ENCODE data around the gene ELOVL5.
A peak's percentile ranks its signal among the peaks of the same experiment; 100 is the strongest.
"Not testable (repeated sequence)": the region's sequence is repeated elsewhere in the genome, so short reads cannot be mapped to it uniquely, and the experiment has no call there.

ELOVL5 gene

DNA sequence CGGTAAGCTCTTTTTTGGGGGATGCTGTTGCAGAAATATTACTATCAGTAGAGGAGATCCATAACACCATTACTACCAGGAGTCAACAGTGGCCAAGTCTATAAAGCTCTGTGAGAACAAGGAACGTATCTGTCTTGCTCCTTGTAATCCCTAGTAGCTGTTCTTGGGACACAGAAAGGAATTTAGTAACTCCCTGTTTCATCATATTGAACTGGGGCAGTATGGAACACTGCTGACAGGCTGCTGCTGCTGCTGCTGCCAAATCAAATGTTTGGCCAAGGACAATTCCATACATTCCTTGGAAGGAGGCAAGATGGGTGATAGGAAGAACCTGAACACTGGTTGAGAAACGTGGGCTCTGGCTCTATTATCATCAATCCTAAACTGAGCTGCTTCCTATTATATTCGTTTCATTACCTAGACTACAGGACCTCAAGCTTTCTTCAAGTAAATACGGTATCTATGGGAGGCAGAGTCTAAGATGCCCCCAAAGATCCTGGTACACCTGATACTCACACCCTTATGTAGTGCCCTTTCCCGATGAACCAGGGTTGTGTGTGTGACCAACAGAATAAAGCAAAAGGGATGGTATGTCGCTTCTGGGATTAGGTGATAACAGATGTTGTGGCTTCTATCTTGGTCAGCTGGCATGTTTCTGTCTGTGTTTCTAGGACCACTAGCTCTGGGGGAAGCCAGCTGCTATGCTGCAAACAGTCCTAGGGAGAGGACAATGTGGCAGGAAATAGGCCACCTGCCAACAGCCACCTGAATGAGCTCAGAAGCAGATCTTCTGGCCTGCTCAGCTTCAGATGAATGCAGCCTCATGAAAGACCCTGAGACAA, 39.5 kb downstream of the ELOVL5 start:
- TF ChIP-seq, protein P1, sequence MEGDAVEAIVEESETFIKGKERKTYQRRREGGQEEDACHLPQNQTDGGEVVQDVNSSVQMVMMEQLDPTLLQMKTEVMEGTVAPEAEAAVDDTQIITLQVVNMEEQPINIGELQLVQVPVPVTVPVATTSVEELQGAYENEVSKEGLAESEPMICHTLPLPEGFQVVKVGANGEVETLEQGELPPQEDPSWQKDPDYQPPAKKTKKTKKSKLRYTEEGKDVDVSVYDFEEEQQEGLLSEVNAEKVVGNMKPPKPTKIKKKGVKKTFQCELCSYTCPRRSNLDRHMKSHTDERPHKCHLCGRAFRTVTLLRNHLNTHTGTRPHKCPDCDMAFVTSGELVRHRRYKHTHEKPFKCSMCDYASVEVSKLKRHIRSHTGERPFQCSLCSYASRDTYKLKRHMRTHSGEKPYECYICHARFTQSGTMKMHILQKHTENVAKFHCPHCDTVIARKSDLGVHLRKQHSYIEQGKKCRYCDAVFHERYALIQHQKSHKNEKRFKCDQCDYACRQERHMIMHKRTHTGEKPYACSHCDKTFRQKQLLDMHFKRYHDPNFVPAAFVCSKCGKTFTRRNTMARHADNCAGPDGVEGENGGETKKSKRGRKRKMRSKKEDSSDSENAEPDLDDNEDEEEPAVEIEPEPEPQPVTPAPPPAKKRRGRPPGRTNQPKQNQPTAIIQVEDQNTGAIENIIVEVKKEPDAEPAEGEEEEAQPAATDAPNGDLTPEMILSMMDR (IDR thresholded peaks at IDR 0.05; ENCODE audit: low read length, missing control alignments) = no peak
- H3K4me3 ChIP-seq (replicated peaks; ENCODE audit: low read depth, low read length) = no peak overlapping the region
- peak; percentile 93 for DNase-seq (ENCODE audit: low read depth)

DNA sequence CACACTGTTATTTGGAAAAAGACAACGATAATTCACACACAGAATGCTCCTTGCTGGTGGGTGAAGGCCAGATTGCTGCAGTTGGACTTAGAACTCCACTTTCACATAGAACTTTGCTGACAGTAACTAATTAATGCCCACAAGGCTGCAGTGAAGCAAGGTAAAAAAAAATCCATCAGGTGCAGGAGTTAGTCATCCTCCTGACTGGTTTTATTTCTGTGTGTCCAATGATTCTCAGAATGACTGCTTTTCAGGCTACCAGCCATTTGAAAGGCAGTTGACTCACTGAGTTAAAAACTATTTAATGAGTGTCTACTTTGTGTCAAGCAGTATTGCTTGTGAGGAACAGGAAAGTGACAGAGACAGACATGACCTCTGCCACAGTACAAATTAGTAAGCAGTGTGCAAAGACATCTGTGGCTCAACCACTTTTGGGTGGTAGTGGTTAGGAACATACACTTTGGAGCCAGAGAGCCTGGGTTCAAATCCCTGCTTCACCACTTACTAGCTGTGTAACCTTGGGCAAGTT, 41.9 kb downstream of the ELOVL5 start:
- TF ChIP-seq, protein P1 (IDR thresholded peaks at IDR 0.05; ENCODE audit: low read length, missing control alignments) = no peak
- DNase-seq (ENCODE audit: low read depth) = no peak
- H3K4me3 ChIP-seq (replicated peaks; ENCODE audit: low read depth, low read length) = no peak overlapping the region

DNA sequence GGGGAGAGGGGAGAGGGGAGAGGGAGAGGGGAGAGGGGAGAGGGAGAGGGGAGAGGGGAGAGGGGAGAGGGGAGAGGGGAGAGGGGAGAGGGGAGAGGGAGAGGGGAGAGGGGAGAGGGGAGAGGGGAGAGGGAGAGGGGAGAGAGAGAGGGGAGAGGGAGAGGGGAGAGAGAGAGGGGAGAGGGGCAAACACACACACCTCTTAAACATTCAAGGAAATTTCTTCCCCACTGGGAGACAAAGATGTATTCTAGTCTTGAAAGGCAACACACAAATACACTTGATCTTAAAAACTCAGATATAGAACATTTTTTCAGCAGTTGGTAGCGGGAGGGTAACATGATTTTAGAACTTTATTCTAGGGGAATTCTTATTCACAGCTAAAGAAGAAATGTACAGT, 42.5 kb downstream of the ELOVL5 start:
- not testable (repeated sequence) for H3K4me3 ChIP-seq (replicated peaks; ENCODE audit: low read depth, low read length); DNase-seq (ENCODE audit: low read depth)

DNA sequence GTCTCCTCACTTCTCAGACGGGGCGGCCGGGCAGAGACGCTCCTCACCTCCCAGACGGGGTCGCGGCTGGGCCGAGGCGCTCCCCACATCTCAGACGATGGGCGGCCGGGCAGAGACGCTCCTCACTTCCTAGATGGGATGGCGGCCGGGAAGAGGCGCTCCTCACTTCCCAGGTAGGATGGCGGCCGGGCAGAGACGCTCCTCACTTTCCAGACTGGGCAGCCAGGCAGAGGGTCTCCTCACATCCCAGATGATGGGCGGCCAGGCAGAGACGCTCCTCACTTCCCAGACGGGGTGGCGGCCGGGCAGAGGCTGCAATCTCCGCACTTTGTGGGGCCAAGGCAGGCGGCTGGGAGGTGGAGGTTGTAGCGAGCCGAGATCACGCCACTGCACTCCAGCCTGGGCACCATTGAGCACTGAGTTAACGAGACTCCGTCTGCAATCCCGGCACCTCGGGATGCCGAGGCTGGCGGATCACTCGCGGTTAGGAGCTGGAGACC, 43.2 kb downstream of the ELOVL5 start:
- not testable (repeated sequence) for H3K4me3 ChIP-seq (replicated peaks; ENCODE audit: low read depth, low read length); DNase-seq (ENCODE audit: low read depth)

DNA sequence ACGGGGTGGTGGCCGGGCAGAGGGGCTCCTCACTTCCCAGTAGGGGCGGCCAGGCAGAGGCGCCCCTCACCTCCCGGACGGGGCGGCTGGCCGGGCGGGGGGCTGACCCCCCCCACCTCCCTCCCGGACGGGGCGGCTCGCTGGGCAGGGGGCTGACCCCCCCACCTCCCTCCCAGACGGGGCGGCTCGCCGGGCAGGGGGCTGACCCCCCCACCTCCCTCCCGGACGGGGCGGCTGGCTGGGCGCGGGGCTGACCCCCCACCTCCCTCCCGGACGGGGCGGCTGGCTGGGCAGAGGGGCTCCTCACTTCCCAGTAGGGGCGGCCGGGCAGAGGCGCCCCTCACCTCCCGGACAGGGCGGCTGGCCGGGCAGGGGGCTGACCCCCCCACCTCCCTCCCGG, 43.8 kb downstream of the ELOVL5 start:
- H3K4me3 ChIP-seq (replicated peaks; ENCODE audit: low read depth, low read length); DNase-seq (ENCODE audit: low read depth): not testable (repeated sequence)

DNA sequence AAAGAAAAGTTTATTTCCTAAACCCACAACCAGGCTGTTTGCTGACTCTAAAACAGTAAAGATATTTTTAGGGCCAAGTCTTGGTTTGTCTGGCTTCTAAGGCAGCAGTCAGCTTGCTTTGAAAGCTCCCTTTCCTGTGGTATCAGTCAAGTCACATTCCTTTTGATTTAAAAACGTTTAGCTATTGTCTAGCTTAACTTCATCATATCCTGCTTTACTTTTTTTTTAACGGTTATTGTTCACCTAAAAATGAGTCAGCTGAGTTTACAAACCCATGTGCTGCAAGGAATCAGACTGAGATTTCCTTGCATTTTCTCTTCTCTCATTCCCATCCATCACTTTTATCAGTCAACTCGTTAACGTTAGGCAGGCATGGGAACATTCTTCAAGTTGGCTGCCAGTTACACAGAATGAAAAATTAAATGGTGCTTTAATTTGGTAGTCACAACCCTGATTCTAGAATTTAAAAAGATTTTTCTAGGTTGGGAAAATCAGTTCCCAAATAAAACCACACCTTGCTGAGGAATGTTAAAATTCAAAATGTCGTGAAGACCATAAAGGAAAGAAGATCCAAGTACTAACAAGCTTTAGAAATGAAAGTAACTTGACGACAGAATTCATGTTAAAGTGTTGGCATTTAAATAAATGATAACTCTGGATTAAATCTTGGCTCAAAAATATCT, 45.9 kb downstream of the ELOVL5 start:
- H3K4me3 ChIP-seq (replicated peaks; ENCODE audit: low read depth, low read length) = peak overlapping the region; percentile 30
- peak; percentile 96 for DNase-seq (ENCODE audit: low read depth)
- TF ChIP-seq, protein P1 (IDR thresholded peaks at IDR 0.05; ENCODE audit: low read length, missing control alignments) = no peak

DNA sequence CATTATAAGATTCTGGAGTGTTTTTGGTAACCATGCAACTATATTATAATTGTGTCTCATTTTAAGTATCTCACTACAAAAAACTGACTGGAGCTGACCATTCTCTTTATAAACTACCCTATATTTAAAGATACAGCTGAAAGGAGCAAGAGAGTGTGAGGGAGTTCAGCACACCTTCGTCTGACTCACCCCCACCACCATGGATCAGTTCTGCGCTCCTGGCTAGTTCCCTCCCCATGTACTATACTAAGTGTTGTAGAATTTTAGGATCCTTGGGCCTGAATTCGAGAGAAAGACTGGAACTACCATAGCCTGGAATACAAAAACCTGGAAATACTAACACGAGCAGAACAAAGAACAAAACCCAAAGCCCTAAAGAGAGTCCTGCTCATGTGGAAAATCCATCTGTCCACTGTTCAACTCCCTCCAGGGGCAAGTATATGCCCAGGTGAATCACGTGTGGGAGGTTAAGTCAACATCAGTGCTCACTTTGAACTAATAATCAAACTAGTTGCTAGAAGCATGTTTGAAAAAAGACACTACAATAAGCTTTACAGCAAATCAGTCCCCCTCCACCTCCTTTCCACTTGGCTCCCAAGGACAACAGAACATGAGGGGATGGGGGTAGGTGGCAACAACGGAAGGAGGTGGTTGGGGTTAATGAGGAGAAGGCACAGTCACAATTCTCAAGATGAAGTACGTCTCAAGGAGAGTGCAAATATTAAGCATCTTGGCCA, 46.8 kb downstream of the ELOVL5 start:
- no peak for DNase-seq (ENCODE audit: low read depth)
- H3K4me3 ChIP-seq (replicated peaks; ENCODE audit: low read depth, low read length) = no peak overlapping the region
- TF ChIP-seq, protein P1 (IDR thresholded peaks at IDR 0.05; ENCODE audit: low read length, missing control alignments) = no peak
